GM12891 (cell line): Measurements from ENCODE around the gene RSPH1.

Experiments used
- POLR2A ChIP-seq: IDR thresholded peaks from 2 replicates; pipeline ENCODE4 v1.6.1; 2011; ENCODE audit warnings: low read depth, low read length, control low read depth
- TAF1 ChIP-seq: IDR thresholded peaks from 2 replicates; pipeline ENCODE4 v1.6.1; 2011; ENCODE audit warnings: low read depth, low read length, control low read depth

- TF ChIP-seq POLR2A (no peak), TAF1 (no peak)
Measured at GRCh38 chr21:42432695-42433094, 63.3 kb downstream of the RSPH1 start.
